DOHH2 (cell line): ENCODE results near the gene PPFIA2.
"Not testable (repeated sequence)": the region's sequence is repeated elsewhere in the genome, so short reads cannot be mapped to it uniquely, and the experiment has no call there.

Experiments used
- CTCF ChIP-seq: fragments of 200-600 bp; sonication (generic); IDR thresholded peaks from one replicate; pipeline ENCODE4 v1.5.1; 2014; ENCODE audit warnings: antibody characterized with exemption, mild to moderate bottlenecking, low read depth, low read length; ENCODE audit not compliant: poor library complexity, severe bottlenecking
- EZH2phosphoT487 ChIP-seq: fragments of 200-600 bp; sonication (generic); IDR thresholded peaks from 2 replicates; pipeline ENCODE4 v1.6.1; 2017; ENCODE audit warnings: borderline replicate concordance, mild to moderate bottlenecking, antibody characterized with exemption, low read length, moderate library complexity, mixed read lengths

GRCh38 chr12:81209772-81210225 lies 549.4 kb downstream of the PPFIA2 start:
- TF ChIP-seq CTCF, EZH2phosphoT487: not testable (repeated sequence)
